Raji (cell line): ENCODE measurements around the gene CENPU.

Experiments
- POLR2A ChIP-seq: IDR thresholded peaks from 2 replicates; pipeline ENCODE4 v1.6.1; 2011; ENCODE audit warnings: low read depth, low read length, control low read depth; ENCODE audit not compliant: insufficient read depth

The CENPU gene

DNA sequence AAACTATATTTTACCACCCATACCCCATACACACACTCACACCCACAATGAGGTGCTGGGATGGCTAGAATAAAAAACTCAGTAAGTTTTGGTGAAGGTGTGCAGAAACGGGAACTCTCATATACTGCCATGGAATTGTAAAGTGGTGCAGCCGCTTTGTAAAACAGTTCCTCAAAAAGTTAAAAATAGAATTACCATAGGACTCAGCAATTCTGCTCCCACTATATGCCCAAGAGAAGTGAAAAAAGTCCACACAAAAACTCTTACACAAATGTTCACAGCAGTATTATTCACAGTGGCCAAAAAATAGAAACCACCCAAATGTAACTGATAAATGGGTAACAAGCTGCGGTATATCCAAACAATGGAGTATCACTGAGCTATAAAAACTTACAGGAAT, 6.5 kb downstream of the CENPU start:
- no peak for TF ChIP-seq POLR2A

DNA sequence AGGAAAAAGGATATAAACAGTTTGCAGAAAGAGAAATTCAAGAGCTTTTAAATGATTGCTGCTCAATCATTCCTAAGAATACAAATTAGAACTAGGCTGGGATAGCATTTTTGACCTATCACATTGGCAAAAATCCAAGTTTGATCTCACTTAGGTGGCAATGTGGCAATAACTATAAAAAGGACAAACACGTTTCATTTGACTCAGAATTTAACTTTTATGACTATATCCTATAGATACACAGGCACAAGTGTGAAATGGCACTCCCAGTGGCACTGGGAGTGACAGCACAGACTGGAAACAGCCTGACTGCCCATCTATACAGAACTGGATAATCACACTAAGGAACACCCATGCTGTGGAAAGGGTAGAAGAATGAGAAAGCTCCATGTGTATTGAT, 11.1 kb downstream of the CENPU start:
- no peak for TF ChIP-seq POLR2A

DNA sequence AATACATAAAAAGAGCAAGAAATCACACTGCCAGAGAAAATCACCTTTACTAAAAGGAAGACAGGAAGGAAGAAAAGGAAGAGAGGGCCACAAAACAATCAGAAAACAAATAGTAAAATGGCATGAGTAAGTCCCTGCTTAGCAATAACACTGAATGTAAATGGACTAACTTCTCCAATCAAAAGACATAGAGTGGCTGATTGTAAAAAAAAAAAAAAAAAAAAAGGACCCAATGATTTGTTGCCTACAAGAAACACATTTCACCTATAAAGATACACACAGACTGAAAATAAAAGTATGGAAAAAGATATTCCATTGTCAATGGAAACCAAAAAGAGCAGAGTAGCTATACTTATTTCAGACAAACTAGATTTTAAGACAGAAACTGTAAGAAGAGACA, 12.6 kb downstream of the CENPU start:
- no peak for TF ChIP-seq POLR2A

DNA sequence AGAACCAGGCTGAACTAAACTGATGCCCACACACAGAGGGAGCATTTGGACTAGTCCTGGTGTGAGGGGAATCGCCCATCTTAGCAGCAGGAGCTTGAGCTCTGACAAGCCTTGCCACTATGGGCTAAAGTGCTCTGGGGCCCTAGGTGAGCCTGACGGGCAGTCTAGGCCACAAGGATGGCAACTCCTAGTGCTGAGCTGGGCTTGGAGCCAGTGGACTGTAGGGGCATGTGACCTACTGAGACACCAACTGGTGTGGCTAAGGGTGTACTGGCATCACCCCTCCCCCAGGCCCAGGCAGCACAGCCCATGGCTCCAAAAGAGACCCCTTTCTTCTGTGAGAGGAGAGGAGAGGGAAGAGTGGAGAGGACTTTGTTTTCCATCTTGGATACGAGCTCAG, 14.5 kb downstream of the CENPU start:
- no peak for TF ChIP-seq POLR2A

DNA sequence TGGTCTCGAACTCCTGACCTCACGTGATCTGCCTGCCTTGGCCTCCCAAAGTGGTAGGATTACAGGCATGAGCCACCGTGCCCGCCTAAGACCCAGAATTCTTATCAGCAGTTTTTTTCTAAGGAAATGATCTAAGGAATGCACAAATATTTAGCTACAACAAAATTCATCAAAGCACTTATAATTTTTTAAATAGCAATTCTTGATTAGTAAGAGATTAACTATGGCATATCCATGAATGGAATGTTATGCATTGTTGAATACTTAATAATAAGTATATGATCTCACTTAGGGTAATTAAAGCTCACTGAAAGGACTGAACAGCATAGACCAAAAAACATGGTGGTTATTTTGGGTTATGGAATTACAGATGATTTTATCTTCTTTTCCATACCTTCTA, 18.4 kb downstream of the CENPU start:
- TF ChIP-seq POLR2A = no peak

DNA sequence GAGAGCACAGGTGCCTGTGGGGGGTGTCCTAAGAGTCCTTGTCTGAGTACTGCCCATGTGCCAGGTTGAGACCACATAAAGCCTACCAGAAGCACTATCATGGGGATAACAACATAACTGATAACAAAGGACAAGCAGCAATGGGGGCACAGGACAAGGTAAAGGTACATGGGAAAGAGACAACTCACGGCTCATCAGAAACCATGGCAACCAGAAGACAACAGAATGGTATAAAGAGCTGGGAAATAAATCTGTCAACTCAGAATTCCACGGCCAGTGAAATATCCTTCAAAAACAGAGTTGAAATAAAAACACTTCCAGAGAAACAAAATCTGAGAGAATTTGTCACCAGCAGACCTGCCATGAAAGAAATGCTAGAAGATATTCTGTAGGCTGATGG, 20.0 kb downstream of the CENPU start:
- TF ChIP-seq POLR2A = no peak

DNA sequence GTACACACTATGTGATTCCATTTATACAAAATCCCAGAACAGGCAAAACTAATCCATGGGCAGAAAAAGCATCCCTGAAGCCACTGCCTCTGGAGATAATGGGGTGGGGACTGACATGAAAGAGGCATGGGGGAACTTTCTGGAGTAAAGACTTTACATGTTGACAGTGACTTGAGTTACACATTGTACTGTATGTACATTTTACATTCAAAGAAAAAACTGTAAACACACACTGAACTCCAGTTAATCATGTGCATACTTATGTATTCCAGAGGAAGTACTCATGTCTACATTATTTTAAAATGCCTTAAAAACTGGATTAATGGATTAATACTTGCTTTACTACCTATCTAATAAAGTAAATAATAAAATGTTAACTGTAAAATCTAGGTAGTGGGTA, 21.6 kb downstream of the CENPU start:
- TF ChIP-seq POLR2A = no peak

DNA sequence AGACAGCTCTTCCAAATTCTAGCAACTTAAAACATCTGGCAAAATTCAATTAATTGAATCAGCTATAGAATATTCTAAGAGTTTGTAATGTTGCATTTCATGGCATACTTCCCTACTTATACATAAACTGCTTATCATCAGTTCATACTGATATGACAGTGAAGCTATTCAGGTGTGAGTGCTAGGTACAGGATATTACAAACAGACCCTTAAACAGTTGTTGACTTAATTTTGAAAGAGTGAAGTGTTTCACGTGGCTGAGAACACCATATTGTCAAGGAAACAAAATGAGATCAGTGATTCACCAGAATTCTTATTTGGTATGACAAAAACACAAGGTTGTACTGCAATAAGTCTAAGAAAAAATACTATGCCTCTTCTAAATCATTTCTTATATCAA, 27.4 kb downstream of the CENPU start:
- TF ChIP-seq POLR2A = no peak

DNA sequence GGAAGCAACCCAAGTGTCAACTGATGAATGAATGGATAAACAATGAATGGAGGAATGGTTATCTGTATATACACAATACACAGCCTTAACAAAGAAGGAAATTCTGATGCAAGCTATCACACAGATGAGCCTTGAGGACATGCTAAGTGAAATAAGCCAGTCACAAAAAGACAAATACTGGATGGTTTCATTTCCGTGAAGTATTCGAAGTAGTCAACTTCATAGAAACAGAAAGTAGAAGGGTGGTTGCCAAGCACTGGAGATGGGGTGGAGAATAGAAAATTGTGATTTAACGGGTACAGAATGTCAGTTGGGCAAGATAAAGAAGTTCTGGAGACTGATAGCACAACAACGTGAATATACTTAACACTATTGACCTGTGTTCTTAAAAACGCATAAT, 28.2 kb downstream of the CENPU start:
- no peak for TF ChIP-seq POLR2A

DNA sequence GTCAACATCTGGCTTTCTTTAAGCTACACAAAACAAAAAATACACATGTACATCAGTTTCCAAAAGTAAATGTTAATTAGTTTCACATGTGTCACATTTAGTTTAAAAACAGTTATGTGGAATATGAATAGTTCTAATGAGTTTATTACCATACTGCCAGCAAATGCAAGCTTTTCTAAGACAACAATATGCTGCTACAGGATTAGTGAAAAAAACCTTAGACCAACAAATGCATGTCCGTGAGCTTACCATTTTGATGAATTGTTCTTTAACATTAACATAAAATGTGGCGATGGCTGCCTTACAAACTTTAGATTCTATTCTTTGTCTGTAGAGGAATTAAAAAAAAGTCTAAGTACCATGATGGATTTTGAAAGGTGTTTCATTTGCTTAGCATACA, 31.8 kb downstream of the CENPU start:
- TF ChIP-seq POLR2A = no peak

DNA sequence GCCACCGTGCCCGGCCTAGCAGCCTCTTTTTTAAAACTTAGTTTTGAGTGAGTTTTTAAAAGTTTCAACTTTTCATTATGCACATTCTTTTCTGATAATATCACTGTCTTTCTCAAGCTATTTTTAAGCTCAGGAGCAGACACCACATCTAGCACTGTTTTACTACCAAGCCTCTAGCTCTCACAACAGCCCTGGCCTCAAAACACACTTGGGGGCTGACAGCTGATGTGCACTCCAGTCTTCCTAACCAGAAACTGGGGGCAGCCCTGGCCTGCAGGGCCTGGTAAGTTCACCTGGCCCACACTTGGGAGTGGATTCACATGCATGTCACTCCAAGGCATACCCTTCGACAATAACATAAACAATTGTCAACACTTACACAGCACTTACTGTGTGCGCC, 34.0 kb downstream of the CENPU start:
- no peak for TF ChIP-seq POLR2A

DNA sequence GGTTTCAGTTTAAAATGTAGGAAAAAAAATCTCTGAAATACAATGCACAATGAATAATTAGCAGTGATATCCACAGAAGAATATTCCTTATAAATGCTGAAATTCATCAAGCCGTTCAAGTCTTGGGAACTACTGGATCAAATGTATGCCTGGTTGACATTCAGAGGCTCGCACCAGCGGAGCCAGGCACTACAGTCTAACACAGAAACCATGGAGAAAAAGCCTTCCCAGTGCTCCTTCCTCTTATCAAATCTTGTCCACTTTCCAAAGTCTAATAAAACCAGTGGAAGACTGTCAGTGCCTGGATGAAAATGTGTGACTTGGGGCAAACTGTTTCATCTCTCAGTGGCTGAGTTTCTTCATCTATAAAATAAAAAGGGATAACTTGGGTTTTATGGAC, 35.9 kb downstream of the CENPU start:
- no peak for TF ChIP-seq POLR2A

DNA sequence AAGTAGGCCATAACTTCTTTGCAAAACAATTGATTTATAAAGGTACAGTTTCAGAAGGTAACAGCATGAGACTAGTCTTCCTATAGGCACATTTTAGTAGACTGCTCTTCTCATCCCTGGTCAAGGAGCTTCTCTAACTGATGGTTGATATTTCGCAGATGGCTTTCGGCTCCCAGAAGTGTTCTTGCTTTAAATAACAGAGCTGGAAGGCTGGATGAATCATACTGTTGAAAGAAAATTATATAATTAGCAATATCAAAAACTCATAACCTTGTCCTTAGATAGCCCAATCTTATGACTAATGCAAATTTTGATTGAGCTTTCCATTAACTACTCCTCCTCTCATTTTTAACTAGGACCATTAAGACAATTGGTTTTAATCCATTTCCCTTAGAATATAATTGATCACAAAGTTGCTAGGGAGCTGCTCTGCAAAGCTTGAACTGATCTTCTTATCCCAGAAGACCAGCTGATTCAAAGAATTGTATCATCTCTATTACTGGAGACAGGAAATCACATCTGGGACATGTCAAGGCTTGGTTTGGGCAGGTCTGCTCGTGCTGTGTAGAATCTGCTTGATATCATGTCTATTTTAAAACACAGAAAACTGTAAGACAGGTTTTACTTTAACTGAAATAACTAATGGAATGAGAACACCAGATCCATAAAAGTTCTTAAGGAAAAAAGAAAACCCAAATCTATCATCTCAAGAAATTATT, 38.6 kb downstream of the CENPU start:
- TF ChIP-seq POLR2A = no peak

DNA sequence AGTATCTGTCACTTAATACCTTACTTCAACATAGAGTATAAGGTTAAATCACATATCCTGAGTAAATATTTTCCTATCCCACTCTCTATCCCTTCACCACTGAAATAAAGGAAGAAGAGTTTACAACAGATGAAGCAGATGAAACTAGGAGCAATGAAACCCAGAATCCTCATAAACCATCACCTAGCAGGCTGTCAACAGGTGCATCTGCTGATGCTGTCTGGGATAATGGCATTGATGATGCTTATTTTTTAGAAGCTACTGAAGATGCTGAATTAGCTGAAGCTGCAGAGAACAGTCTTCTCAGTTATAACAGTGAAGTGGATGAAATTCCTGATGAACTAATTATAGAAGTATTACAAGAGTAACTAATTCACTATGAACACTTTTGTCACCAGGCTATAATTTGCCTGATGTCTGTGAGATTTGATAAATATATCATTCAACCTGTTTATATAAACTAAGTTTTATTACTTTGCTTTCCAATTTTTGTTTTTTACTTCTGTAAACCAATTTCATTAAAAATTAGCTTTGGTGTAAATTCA, 39.4 kb downstream of the CENPU start:
- no peak for TF ChIP-seq POLR2A

DNA sequence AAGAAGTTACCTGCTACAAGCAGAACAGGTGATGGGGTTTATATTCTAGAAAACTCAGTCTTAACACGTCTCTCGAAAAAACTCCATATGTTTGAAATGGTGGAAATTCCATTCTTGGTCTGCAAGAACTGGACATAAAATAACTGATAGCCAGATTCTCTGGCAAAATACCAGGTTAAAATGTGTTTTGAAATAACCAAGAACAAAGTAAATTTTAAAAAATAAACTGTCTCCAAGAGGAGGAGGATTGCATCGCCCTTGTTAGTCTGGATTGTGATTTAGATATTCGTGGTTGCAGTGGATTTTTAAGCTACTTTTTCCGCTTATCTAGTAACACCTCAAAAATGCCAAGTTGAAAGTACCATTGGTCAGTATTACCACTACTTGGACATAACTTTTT, 40.8 kb downstream of the CENPU start:
- no peak for TF ChIP-seq POLR2A

DNA sequence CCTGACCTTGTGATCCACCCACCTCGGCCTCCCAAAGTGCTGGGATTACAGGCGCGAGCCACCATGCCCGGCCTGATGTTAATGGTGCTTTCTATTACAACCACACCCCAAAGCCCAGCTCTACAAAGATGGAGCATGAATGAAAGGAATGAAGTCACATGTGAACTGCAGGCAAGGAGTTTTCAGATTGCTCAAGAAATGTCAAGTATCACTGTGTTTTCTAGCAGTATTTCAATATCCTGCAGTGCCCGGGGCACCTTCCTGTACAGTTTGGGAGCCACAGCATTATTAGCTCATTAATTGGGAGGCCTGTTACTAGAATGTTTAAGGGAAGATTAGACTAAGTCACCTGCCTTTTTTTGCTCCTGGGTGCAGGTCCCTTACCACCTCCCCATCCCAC, 44.2 kb downstream of the CENPU start:
- TF ChIP-seq POLR2A = no peak

DNA sequence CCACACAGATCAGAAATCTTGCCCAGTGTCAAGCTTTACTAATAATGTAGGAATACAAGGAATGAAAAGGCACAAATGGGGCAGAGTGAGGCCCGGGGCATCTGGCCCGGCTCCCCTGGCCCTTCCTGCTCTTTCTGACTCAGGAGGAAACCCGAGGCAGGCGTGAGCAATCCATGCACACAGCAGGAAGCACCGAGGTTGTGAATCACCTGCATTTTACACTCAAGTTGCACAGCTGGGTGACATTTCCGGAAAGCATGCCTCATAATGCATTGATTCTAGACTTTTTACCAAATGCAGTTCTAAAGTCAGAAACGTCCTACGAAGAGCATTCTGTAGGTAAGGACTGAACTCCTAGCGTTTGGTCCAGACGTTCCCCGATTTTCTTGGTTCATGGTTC, 45.4 kb downstream of the CENPU start:
- TF ChIP-seq POLR2A = no peak
